GM13977 (cell line): ENCODE measurements around the gene FBXO46.
A peak's percentile ranks its signal among the peaks of the same experiment; 100 is the strongest.

Experiments used
- DNase-seq: peaks from one replicate; pipeline ENCODE4 v3.0.0; 2012; ENCODE audit warnings: low spot score
- CTCF ChIP-seq: IDR thresholded peaks from 2 replicates; pipeline ENCODE4 v1.5.1; 2012; ENCODE audit warnings: mild to moderate bottlenecking, control low read depth; ENCODE audit not compliant: insufficient read depth; ENCODE audit errors: extremely low read depth, missing control alignments
- in situ Hi-C: fragments of 300-500 bp; cut with MboI; formaldehyde crosslinking; loops from one replicate; pipeline ENCODE4 v1.12.0; 2022; ENCODE audit warnings: low sequenced_read_pairs, low pct_unique_long_range_greater_than_20kb, mixed read lengths, inconsistent platforms; ENCODE audit not compliant: unreplicated experiment

FBXO46 gene

GRCh38 chr19:45711851-45712698 is 18.6 kb downstream of the FBXO46 start:
- DNase-seq: no peak
- no peak for TF ChIP-seq CTCF
- in situ Hi-C loops: no loop called here

GRCh38 chr19:45710356-45711130 is 20.2 kb downstream of the FBXO46 start:
- TF ChIP-seq CTCF: no peak
- no peak for DNase-seq
- in situ Hi-C loops: no loop called here

DNA sequence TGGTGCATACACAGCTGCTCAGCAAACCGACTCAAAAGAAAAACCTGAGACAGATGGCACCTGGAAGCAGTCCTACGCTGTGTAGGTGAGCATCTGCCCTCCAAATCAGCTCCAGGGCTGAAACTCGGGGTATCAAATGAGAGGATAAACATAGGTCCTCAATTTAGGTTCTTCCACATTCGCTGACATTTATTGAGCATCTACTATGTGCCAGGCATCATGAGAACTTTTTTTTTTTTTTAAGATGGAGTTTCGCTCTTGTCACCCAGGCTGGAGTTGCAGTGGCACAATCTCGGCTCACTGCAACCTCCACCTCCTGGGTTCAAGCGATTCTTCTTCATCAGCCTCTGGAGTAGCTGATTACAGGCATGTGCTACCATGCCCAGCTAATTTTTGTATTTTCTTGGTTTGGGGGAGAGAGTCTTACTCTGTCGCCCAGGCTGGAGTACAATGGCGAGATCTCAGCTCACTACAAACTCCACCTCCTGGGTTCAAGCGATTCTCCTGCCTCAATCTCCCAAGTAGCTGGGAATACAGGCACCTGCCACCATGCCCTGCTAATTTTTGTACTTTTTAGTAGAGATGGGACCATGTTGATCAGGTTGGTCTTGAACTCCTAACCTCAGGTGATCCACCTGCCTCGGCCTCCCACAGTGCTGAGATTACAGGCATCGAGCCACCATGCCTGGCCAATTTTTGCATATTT is 24.8 kb downstream of the FBXO46 start:
- no peak for TF ChIP-seq CTCF
- DNase-seq: no peak
- in situ Hi-C loops: no loop called here

GRCh38 chr19:45705115-45705514 is 25.6 kb downstream of the FBXO46 start:
- DNase-seq: no peak
- in situ Hi-C loops: no loop called here

GRCh38 chr19:45701676-45702075 is 29.0 kb downstream of the FBXO46 start:
- in situ Hi-C loops: no loop called here
- DNase-seq: no peak
- TF ChIP-seq CTCF: no peak

More at GRCh38 chr19:45705115-45705514, 25.6 kb downstream of the FBXO46 start:
- TF ChIP-seq CTCF: no peak

DNA sequence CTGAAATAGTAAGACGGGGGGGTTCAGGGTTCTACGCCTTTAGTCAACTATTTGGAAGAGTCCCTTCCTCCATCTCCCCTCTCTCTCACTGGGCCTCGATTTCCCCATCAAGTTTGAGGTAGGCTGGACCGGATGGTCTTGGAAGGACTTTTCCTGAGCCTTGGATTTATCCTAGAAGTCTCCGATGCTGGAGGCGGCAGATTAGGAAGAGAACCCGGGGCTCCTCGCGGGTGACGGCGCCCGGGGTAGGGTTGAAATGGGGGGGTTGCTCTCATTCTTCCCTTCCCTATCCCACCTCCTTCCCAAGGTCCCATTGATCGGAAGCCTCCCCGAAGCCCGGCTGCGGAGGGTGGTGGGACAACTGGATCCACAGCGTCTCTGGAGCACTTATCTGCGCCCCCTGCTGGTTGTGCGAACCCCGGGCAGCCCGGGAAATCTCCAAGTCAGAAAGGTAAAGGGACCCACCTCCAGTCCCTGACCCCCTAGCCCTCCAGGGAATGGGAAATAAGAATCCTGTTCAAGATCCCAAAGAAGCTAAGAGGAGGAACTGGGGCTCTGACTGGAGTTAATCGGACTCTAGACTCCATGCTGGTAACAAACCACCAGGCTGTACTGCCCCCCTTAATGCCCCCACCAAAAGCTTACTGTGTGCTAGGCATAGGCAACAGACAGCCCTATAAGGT is 37.4 kb downstream of the FBXO46 start:
- peak; percentile 91 for TF ChIP-seq CTCF
- DNase-seq: peak; percentile 75
- in situ Hi-C loops: no loop called here
